Activated CD4-positive, alpha-beta memory T cell treated with anti-CD3 and anti-CD28 coated beads for 36 hours (primary cell): Measurements from ENCODE around the gene CADPS. TPM values are rescaled to one million over a fixed set of nuclear protein-coding genes. Genes with fewer than 3 reads are reported as not detected.

Experiments
- CTCF ChIA-PET: fragments of 350-600 bp; sonication (Branson Sonifier 250); formaldehyde crosslinking; loops from one replicate; lab custom pipeline; 2021; ENCODE audit warnings: antibody characterized with exemption, inconsistent platforms; lab: Charles Lee
- POLR2A ChIA-PET: fragments of 350-600 bp; sonication (Branson Sonifier 250); formaldehyde crosslinking; loops from one replicate; lab custom pipeline; 2021; ENCODE audit warnings: antibody characterized with exemption; lab: Charles Lee
- DNase-seq: peaks from one replicate; pipeline ENCODE4 v3.0.0-alpha.2; 2020
- H3K27ac Mint-ChIP-seq: one replicate; pipeline ENCODE4 v1.8.0; 2021; ENCODE audit warnings: mixed read lengths
- H3K27me3 Mint-ChIP-seq: one replicate; pipeline ENCODE4 v1.8.0; 2021; ENCODE audit warnings: mixed read lengths
- H3K36me3 Mint-ChIP-seq: one replicate; pipeline ENCODE4 v1.8.0; 2021; ENCODE audit warnings: mixed read lengths
- H3K4me1 Mint-ChIP-seq: one replicate; pipeline ENCODE4 v1.8.0; 2021; ENCODE audit warnings: low read depth, mixed read lengths
- H3K4me3 Mint-ChIP-seq: one replicate; pipeline ENCODE4 v1.8.0; 2021; ENCODE audit warnings: mild to moderate bottlenecking, mixed read lengths
- H3K9me3 Mint-ChIP-seq: one replicate; pipeline ENCODE4 v1.8.0; 2021; ENCODE audit warnings: mixed read lengths
- intact Hi-C: fragments of 100-400 bp; cut with micrococcal nuclease; formaldehyde crosslinking; loops from one replicate; pipeline ENCODE4 v1.15.1; 2023
- total RNA-seq, 2 experiments: library from RNA; stranded (reverse); gene quantifications; one replicate each; pipeline ENCODE4 v1.2.3, GENCODE V29; 2021

Gene CADPS
- total RNA-seq, 2 experiments from 2014 or later, result not detected

DNA sequence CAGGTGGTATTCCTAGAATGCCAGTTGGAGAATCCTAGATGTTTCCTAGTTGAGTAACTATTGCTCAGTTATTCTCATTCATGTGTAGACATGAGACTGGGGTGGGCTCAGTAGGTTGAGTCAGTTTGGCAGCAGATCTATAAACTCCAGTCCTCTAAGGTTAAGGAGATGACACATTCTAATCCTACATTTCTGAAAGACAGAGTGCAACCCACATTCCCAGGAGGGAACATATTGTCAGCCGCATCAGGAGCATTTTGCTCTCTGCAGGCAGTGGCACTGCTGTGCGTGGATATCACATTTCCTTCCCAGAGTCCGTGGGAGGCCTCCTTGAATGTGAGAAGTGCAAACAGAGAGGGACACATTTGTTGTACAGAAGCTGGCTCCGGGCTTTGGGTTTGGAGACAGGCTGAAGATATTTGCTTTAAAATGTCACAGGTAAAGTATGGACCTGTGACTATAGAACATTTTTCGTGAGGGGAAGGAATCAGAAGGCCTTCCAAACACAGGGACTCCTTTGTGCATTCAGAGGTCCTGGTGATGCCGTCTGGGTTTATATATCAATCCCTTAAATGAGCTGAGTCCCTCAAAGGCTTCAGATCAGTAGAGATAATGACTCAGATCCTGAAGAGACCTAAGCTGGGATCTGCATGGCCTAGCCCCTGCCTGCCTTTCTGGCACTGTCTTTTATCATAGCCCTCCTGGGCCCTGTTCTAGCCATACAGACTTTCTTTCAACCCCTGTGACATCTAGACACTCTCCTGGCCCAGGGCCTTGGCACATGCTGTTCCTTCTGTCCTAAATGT, 156.5 kb downstream of the CADPS start:
- DNase-seq, result no peak
- H3K9me3 Mint-ChIP-seq, result no peaks in the 10 kb centered on the region
- H3K4me3 Mint-ChIP-seq, result no peak overlapping the region
- no peaks in the 10 kb centered on the region for H3K27me3 Mint-ChIP-seq
- H3K4me1 Mint-ChIP-seq, result no peaks in the 10 kb centered on the region
- ChIA-PET CTCF (interaction anchor here (0.7 kb wide), 1 partner anchor 36 kb away, joined by 3 read pairs; no protein-coding TSS in a partner anchor), POLR2A (no interaction called here)
- intact Hi-C loops, result no loop called here
- H3K36me3 Mint-ChIP-seq, result no peaks in the 10 kb centered on the region
- no peak overlapping the region for H3K27ac Mint-ChIP-seq

DNA sequence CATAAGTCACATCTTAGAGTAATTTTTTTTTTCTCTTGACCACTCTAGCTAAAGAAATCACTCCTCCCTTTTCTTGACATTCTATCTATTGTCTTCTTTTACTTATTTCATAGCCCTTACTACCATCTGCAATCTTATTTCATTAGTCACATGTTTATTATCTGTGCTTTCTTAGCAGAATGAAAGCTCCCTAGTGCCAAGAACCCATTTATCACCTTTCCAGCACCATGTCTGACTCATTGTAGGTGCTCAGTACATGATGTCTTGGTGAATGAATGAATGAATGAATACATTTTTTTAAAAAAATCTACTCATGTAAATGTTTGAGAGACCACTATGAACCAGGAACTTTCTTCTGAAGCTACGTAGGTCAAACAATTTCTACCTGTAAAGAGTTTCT, 157.2 kb downstream of the CADPS start:
- Mint-ChIP-seq H3K27ac (no peak overlapping the region), H3K36me3 (no peaks in the 10 kb centered on the region), H3K27me3 (no peaks in the 10 kb centered on the region), H3K4me3 (no peak overlapping the region), H3K4me1 (no peaks in the 10 kb centered on the region), H3K9me3 (no peaks in the 10 kb centered on the region)
- POLR2A ChIA-PET, result no interaction called here
- intact Hi-C loops, result no loop called here
- CTCF ChIA-PET, result interaction anchor here (0.7 kb wide), 1 partner anchor 37 kb away, joined by 3 read pairs; no protein-coding TSS in a partner anchor
- no peak for DNase-seq

DNA sequence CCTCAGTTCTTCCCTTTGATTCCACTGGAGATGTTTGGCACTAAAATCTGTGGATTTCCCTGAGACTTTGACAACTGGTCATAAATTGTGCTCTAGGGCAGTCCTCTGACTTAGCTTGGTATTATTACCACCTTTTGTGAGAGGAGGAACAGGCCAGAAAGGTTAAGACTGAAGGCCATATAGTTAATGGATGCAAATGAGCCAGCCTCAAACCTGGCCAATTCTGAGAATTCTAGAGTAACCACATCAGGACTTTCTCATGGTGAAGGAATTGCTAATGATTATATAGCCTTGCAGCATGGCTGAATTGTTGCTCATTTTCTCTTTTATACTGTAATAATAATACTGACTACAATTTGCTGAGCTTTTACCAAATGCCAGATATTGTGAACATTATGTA, 162.5 kb downstream of the CADPS start:
- no peak overlapping the region for H3K4me3 Mint-ChIP-seq
- no peak for DNase-seq
- H3K4me1 Mint-ChIP-seq, result no peaks in the 10 kb centered on the region
- no peaks in the 10 kb centered on the region for H3K36me3 Mint-ChIP-seq
- H3K27me3 Mint-ChIP-seq, result no peaks in the 10 kb centered on the region
- intact Hi-C loops, result no loop called here
- H3K27ac Mint-ChIP-seq, result no peak overlapping the region
- CTCF ChIA-PET, result no interaction called here
- H3K9me3 Mint-ChIP-seq, result no peaks in the 10 kb centered on the region
- POLR2A ChIA-PET, result no interaction called here

DNA sequence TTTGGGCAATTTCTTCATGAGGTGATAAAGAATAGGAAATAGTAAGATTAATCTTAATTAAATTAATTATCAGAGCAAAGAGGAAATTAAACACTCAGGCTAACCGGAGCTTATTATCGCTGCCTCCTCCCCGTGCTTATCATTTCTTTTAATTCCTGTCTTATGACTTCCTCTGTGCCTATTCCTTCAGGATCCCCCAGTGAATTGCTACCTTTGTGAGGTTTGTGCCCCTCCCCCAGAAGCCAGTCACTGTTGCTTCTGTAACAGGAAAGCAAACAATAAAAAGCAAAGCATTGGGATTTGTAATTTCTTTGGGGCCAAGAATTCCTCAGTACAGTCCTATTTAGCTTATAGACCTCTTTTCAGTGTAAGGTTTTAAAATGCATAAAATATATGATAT, 164.5 kb downstream of the CADPS start:
- ChIA-PET POLR2A (no interaction called here), CTCF (no interaction called here)
- no peak overlapping the region for H3K4me3 Mint-ChIP-seq
- no peaks in the 10 kb centered on the region for H3K9me3 Mint-ChIP-seq
- H3K27me3 Mint-ChIP-seq, result no peaks in the 10 kb centered on the region
- DNase-seq, result no peak
- H3K27ac Mint-ChIP-seq, result no peak overlapping the region
- intact Hi-C loops, result no loop called here
- no peaks in the 10 kb centered on the region for H3K4me1 Mint-ChIP-seq
- H3K36me3 Mint-ChIP-seq, result no peaks in the 10 kb centered on the region

DNA sequence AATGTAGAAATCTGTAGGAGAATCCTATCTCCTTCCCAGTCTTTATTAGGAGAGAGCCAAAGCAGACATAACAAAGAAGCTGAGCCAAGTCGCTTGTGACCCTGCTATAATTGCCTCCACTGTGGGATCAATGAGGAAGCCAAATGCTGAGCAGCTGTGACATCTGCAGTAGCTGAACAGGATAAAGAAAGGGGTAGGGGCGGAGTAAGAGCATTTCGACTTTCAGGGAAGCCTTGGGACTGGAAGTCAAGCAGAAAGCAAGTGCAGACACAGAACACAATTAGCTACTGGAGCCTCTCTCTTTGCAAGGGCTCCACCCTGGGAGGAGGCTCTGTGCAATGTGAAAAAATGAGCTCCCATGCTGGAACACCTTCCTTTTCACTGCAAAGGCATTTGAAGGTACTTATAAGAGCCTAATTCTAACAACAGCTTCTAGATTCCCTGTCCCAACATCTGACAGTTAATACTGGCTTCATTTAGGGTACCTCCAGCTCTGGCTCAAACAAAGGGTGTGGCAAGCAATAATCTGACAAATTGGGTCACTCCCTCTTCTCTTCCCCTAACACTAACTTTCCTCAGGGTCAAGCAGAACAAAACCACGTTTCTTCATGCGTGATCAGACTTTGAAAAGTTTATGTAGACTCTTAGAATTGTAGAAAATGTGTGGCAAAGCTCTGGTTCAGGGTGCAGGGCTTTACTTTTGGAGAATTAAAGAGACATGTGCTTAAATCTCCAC, 166.4 kb downstream of the CADPS start:
- no peak for DNase-seq
- Mint-ChIP-seq H3K9me3 (no peaks in the 10 kb centered on the region), H3K4me3 (no peak overlapping the region), H3K27me3 (no peaks in the 10 kb centered on the region), H3K4me1 (no peaks in the 10 kb centered on the region), H3K27ac (no peak overlapping the region), H3K36me3 (no peaks in the 10 kb centered on the region)
- intact Hi-C loops, result no loop called here
- POLR2A ChIA-PET, result no interaction called here
- CTCF ChIA-PET, result interaction anchor here (0.6 kb wide), 1 partner anchor 130 kb away, joined by 3 read pairs; no protein-coding TSS in a partner anchor

DNA sequence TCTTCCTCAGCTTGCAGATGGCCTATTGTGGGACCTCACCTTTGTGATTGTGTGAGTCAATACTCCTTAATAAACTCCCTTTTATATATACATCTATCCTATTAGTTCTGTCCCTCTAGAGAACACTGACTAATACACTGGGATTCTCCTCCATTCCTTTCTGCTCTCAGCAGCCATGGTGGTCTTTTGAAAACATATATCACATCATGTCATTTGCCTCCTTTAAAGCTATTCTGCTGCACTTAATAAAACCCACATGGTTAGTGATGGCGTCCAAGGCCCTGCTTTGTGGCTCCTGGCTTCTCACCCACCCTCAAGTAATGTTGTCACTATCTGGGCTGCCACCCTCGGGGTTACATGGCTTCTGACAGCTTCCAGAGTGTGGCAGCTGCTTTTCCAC, 169.5 kb downstream of the CADPS start:
- intact Hi-C loops, result no loop called here
- no peak overlapping the region for H3K27ac Mint-ChIP-seq
- H3K4me3 Mint-ChIP-seq, result no peak overlapping the region
- CTCF ChIA-PET, result no interaction called here
- no peaks in the 10 kb centered on the region for H3K36me3 Mint-ChIP-seq
- DNase-seq, result no peak
- no peaks in the 10 kb centered on the region for H3K4me1 Mint-ChIP-seq
- peaks cover 4% of the 10 kb centered on the region for H3K27me3 Mint-ChIP-seq
- POLR2A ChIA-PET, result no interaction called here
- H3K9me3 Mint-ChIP-seq, result no peaks in the 10 kb centered on the region

DNA sequence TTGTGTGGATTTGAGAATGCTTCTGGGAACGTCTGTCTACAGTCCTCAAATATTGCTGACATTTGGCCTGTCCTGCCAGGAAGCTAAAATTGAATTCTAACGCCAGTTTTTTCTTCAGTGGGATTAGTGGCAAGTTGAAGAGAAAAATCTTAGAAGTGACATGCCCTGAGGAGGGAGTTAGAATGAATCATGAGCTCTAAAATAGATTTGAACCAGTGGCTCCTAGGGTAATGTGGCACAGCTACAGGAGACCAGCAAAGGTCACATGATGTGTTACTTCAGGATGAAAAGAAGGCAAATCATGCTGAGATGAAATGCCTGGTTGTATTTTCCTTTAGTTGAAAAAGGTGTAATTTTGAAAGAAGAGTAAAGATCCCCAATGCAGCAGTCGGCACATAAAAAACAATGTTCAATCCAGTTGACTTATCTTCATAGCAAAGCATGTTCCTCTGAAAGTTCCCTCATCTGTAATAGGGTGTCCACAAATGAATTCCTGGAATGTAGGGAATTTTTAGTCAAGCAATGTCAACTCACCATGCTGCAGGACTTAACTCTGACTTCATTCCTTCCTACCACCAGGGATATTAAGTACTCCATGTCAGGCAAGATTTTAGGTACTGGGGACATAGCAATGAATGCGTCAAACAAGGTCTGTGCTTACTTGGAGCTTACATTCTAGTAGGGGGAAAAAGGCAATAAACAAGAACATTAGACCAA, 171.6 kb downstream of the CADPS start:
- H3K27ac Mint-ChIP-seq, result no peak overlapping the region
- no peak overlapping the region for H3K4me3 Mint-ChIP-seq
- no peaks in the 10 kb centered on the region for H3K36me3 Mint-ChIP-seq
- ChIA-PET CTCF (no interaction called here), POLR2A (no interaction called here)
- intact Hi-C loops, result no loop called here
- no peaks in the 10 kb centered on the region for H3K9me3 Mint-ChIP-seq
- DNase-seq, result no peak
- H3K4me1 Mint-ChIP-seq, result no peaks in the 10 kb centered on the region
- peaks cover 4% of the 10 kb centered on the region for H3K27me3 Mint-ChIP-seq

DNA sequence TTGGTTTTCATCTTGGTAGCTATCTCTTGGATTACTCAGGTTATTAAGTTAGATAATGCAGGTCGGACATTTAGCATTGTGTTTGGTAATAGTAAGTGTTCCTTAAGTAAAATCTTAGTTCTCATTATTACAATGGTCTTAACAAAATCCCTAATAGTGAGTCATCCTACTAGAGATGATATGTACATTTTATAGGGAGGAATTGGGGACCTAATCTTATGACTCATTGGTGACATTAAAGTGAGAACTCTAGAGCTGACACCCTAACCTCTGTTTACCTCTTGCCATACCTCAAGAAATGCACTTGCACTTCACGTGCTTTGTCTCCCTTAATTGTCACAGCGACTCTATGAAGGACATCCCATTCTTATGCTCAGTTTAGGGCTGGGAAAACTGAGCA, 174.9 kb downstream of the CADPS start:
- intact Hi-C loops, result no loop called here
- Mint-ChIP-seq H3K36me3 (no peaks in the 10 kb centered on the region), H3K27ac (no peak overlapping the region), H3K4me3 (no peak overlapping the region), H3K9me3 (no peaks in the 10 kb centered on the region), H3K27me3 (peaks cover 4% of the 10 kb centered on the region), H3K4me1 (no peaks in the 10 kb centered on the region)
- DNase-seq, result no peak
- CTCF ChIA-PET, result no interaction called here
- POLR2A ChIA-PET, result no interaction called here

DNA sequence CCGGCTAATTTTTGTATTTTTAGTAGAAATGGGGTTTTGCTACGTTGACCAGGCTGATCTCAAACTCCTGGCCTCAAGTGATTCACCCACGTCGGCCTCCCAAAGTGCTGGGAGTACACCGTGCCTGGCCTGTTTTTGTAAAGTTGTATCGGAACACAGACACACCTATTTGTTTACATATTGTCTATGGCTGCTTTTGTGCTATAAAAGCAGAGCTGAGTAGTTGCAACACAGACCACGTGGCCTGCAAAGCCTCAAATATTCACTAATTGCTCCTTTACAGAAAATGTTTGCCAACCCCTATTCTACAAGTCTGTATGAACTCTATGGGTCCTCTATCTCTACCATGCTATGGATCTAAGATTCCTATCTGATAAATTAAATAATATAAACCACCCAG, 175.5 kb downstream of the CADPS start:
- Mint-ChIP-seq H3K4me3 (no peak overlapping the region), H3K27ac (no peak overlapping the region), H3K36me3 (no peaks in the 10 kb centered on the region), H3K9me3 (no peaks in the 10 kb centered on the region), H3K4me1 (no peaks in the 10 kb centered on the region), H3K27me3 (peaks cover 4% of the 10 kb centered on the region)
- POLR2A ChIA-PET, result no interaction called here
- intact Hi-C loops, result no loop called here
- CTCF ChIA-PET, result no interaction called here
- no peak for DNase-seq

DNA sequence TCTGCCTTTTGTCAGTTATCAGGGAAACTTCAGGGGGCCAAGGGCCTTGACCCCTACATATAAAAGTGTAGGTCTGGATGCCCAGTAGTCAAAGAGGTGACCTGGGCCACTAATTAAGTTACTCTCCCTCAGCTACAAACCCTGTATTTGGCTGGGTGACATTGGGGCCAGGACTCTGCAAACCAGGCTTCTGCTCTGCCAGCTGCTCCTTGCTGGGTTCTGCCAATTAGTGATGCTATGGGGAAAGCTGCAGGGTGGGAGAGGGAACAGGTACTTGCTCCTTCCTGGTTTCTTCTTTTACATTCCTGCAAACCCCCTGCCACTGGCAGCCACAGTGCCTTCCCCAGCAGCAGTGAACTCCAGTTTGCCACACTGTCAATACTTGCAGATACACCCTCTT, 179.2 kb downstream of the CADPS start:
- intact Hi-C loops, result no loop called here
- CTCF ChIA-PET, result no interaction called here
- POLR2A ChIA-PET, result no interaction called here

DNA sequence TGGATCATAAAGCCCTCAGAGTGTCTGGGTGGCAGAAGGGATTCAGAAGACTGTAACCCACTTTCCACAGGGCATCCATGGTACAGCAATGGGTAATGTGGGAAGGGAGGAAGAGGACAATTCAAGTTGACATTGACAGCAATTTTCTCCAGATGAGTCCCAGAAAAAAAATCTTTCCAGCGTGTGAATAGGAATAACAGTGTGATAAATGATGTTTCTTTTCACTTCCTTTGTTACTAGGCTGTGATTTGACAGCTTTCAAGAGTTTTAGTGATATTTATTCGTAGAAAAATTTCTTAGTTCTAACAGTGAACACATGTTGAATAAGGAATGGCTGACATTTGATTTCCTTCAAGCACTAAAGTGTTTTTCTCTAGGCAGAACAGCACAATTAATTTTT, 186.4 kb downstream of the CADPS start:
- DNase-seq, result no peak
- Mint-ChIP-seq H3K9me3 (no peaks in the 10 kb centered on the region), H3K36me3 (no peaks in the 10 kb centered on the region), H3K4me3 (no peak overlapping the region), H3K4me1 (no peaks in the 10 kb centered on the region), H3K27ac (no peak overlapping the region), H3K27me3 (peaks cover 1% of the 10 kb centered on the region)
- CTCF ChIA-PET, result no interaction called here
- intact Hi-C loops, result no loop called here
- POLR2A ChIA-PET, result no interaction called here

More for the DNA sequence above, 179.2 kb downstream of the CADPS start:
- H3K4me3 Mint-ChIP-seq, result no peak overlapping the region
- H3K27me3 Mint-ChIP-seq, result no peaks in the 10 kb centered on the region
- DNase-seq, result no peak
- no peaks in the 10 kb centered on the region for H3K9me3 Mint-ChIP-seq
- no peaks in the 10 kb centered on the region for H3K36me3 Mint-ChIP-seq
- H3K4me1 Mint-ChIP-seq, result no peaks in the 10 kb centered on the region
- no peak overlapping the region for H3K27ac Mint-ChIP-seq

DNA sequence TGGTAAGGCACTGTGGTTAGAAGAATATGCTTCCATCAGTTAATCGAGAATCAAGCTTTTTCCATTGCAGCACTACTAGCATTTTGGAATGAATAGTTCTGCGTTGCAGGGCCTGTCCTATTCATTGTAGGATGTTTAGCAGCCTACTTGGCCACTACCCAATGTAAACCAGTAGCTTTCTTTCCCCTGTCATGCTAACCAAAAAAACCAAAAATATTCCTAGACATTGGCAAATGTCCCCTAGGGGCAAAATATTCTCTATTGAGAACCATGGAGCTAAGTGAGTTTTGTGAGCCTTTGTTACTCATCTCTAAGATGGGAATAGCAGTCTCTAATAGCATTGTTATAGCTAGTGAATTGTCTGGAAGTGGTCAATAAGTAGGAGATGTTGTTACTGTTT, 187.2 kb downstream of the CADPS start:
- intact Hi-C loops, result no loop called here
- no peak overlapping the region for H3K27ac Mint-ChIP-seq
- ChIA-PET CTCF (no interaction called here), POLR2A (no interaction called here)
- H3K27me3 Mint-ChIP-seq, result peaks cover 1% of the 10 kb centered on the region
- no peak overlapping the region for H3K4me3 Mint-ChIP-seq
- H3K36me3 Mint-ChIP-seq, result no peaks in the 10 kb centered on the region
- no peak for DNase-seq
- no peaks in the 10 kb centered on the region for H3K4me1 Mint-ChIP-seq
- H3K9me3 Mint-ChIP-seq, result no peaks in the 10 kb centered on the region
